K562 (cell line): ENCODE data around the gene NT5C.

Experiments
- CTCF ChIP-seq, 3 experiments: IDR thresholded peaks in 2 of 3; conservative IDR thresholded peaks in 1 of 3; 2 replicates each; pipeline ENCODE4 v1.5.1; 2011 to 2012; ENCODE audit warnings: low read length in 3 of 3, mild to moderate bottlenecking in 3 of 3, control low read depth in 2 of 3, improper control_type of control experiment in 1 of 3, inconsistent platforms in 1 of 3, low read depth in 1 of 3, mixed read lengths in 1 of 3, moderate library complexity in 1 of 3; ENCODE audit not compliant: insufficient read depth in 2 of 3
- E2F4 ChIP-seq: sonication (generic); formaldehyde crosslinking; IDR thresholded peaks from 2 replicates; pipeline ENCODE4 v1.8.0; 2022; ENCODE audit warnings: mild to moderate bottlenecking, low read depth, missing genetic modification reagents
- JUND ChIP-seq, 2 experiments: IDR thresholded peaks; 2 replicates in 1 of 2; 3 replicates in 1 of 2; pipeline ENCODE4 v1.6.1; 2011; ENCODE audit warnings: borderline replicate concordance in 2 of 2, low read depth in 2 of 2, low read length in 2 of 2, improper control_type of control experiment in 1 of 2, missing biosample characterization in 1 of 2, missing genetic modification characterization in 1 of 2, missing genetic modification reagents in 1 of 2

GRCh38 chr17:75130059-75130631 lies 1.4 kb downstream of the NT5C start:
- TF ChIP-seq E2F4 (CRISPR knock-in tag) (no peak), JUND (IDR thresholded peaks at IDR 0.05; ENCODE audit: borderline replicate concordance, low read depth, low read length) (no peak), JUND (tag; IDR thresholded peaks at IDR 0.05; ENCODE audit: borderline replicate concordance, low read depth, low read length) (no peak), CTCF (IDR thresholded peaks at IDR 0.05 in 2 of 3, conservative IDR thresholded peaks at IDR 0.05 in 1 of 3; ENCODE audit: insufficient read depth in 2 of 3, low read depth in 1 of 3, low read length in 3 of 3) (no peak)
